Measurements from ENCODE around the gene CNGA1.

DNA sequence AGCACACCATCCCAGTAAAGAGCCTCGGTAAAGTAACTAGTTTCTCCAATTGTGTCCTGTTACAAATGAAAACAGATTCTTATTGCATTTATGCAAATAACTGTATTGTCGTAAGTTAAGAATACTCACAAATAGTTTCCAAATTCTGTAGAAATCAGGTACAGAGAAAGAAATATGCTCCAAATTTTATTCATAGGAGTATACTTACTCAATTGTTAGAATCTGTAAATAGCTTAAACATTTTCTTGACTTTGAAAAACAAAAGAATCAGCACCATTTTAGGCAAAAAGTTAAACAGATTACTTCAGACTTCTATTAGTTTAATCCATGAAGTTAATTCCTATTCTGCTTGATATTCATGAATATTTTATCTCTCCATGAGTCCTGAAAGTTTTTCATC is 10.7 kb downstream of the CNGA1 start:
- TF ChIP-seq, protein P1, sequence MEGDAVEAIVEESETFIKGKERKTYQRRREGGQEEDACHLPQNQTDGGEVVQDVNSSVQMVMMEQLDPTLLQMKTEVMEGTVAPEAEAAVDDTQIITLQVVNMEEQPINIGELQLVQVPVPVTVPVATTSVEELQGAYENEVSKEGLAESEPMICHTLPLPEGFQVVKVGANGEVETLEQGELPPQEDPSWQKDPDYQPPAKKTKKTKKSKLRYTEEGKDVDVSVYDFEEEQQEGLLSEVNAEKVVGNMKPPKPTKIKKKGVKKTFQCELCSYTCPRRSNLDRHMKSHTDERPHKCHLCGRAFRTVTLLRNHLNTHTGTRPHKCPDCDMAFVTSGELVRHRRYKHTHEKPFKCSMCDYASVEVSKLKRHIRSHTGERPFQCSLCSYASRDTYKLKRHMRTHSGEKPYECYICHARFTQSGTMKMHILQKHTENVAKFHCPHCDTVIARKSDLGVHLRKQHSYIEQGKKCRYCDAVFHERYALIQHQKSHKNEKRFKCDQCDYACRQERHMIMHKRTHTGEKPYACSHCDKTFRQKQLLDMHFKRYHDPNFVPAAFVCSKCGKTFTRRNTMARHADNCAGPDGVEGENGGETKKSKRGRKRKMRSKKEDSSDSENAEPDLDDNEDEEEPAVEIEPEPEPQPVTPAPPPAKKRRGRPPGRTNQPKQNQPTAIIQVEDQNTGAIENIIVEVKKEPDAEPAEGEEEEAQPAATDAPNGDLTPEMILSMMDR (IDR thresholded peaks at IDR 0.05): no peak
- TF ChIP-seq POLR2A (IDR thresholded peaks at IDR 0.05): no peak
- no peak for TF ChIP-seq POLR2AphosphoS5 (IDR thresholded peaks at IDR 0.05)
